Omental fat pad (tissue), 4 donors: ENCODE data around the gene ARHGAP6. TPM values are rescaled to one million over a fixed set of nuclear protein-coding genes. Genes with fewer than 3 reads are reported as not detected.

Source experiments
- ATAC-seq: fragments of 150-250 bp; one replicate; pipeline ENCODE4 v1.9.1; 2016; ENCODE audit warnings: mild to moderate bottlenecking, moderate library complexity; ENCODE audit not compliant: low FRiP score
- DNase-seq: peaks from one replicate; pipeline ENCODE4 v3.0.0-alpha.2; 2019; ENCODE audit warnings: low spot score
- total RNA-seq, 4 donors: library from RNA; depleted of rRNA; stranded (reverse); fragments of >200 nt; gene quantifications; one replicate each; pipeline ENCODE4 v1.1.0, GENCODE V29; 2016
- TF ChIP-seq, protein P1 (sequence below), 3 donors: fragments of 450-650 bp; IDR thresholded peaks; one replicate each; pipeline ENCODE4 v1.5.1; 2016 to 2017; ENCODE audit warnings: antibody characterized with exemption in 3 of 3, mild to moderate bottlenecking in 3 of 3, moderate library complexity in 2 of 3

ARHGAP6 gene
- total RNA-seq, 4 donors from 2014 or later = 20.4 to 45.5 (median 25.1) TPM

DNA sequence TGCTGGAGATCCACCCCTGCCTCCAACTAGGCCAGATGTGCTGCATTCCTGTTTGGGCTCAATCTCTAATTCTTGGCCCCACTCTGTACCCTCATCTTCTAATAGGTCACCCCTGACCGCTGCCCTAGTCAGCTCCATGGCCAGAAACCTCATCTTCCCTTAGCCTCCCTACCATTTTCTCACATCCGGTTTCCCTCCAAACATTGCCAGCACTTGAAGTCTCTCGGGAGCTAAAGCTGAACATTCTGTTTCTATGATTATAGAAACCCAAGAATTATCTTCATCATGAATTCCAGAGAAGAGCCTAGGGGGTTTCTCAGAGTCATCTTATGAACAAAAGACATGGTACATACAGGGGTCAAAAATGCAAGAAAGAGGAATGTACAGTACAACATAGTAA is 192.8 kb downstream of the ARHGAP6 start:
- TF ChIP-seq, protein P1, sequence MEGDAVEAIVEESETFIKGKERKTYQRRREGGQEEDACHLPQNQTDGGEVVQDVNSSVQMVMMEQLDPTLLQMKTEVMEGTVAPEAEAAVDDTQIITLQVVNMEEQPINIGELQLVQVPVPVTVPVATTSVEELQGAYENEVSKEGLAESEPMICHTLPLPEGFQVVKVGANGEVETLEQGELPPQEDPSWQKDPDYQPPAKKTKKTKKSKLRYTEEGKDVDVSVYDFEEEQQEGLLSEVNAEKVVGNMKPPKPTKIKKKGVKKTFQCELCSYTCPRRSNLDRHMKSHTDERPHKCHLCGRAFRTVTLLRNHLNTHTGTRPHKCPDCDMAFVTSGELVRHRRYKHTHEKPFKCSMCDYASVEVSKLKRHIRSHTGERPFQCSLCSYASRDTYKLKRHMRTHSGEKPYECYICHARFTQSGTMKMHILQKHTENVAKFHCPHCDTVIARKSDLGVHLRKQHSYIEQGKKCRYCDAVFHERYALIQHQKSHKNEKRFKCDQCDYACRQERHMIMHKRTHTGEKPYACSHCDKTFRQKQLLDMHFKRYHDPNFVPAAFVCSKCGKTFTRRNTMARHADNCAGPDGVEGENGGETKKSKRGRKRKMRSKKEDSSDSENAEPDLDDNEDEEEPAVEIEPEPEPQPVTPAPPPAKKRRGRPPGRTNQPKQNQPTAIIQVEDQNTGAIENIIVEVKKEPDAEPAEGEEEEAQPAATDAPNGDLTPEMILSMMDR (IDR thresholded peaks at IDR 0.05) = no peak
- no peak for ATAC-seq
- DNase-seq = no peak

GRCh38 chrX:11472381-11472780 is 193.3 kb downstream of the ARHGAP6 start:
- no peak for ATAC-seq
- TF ChIP-seq, protein P1 (IDR thresholded peaks at IDR 0.05) = no peak
- no peak for DNase-seq

- ATAC-seq (no peak), DNase-seq (no peak)
- TF ChIP-seq, protein P1 (IDR thresholded peaks at IDR 0.05) = no peak
Measured at GRCh38 chrX:11470250-11470974, 195.3 kb downstream of the ARHGAP6 start.

DNA sequence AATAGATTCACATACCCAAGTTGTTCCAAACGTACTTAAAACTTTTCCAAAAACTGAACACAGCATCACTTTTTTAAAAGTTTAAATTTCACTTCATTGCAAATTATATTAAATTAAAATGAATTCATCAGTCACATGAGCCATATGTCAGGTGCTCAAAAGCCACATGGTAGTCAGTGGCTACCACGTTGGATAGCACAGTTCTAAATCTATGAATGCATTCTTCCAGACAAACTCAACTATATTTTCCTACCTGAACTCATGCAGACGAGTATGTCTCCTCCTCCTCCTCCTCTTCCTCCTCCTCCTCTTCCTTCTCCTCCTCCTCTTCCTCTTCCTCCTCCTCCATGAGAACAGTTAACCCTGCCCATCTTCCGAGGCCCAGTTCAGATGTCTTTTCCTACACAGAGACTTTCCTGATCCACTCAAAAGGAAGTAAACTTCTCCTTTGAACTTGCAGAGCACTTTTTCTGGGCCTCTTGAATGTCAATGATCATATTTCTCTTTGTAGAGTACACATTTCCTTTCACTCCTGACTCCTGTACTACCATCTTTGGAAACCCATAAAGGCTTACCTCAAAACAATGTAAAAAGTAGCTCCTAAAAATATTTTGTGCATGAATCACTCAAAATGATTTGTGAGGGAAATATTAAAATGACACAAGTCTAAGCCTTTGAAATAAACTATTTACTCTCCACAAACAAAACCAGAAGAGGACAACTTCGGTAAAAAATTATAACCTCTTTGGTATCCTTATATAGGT is 199.9 kb downstream of the ARHGAP6 start:
- TF ChIP-seq, protein P1 (IDR thresholded peaks at IDR 0.05) = no peak
- no peak for DNase-seq
- no peak for ATAC-seq

DNA sequence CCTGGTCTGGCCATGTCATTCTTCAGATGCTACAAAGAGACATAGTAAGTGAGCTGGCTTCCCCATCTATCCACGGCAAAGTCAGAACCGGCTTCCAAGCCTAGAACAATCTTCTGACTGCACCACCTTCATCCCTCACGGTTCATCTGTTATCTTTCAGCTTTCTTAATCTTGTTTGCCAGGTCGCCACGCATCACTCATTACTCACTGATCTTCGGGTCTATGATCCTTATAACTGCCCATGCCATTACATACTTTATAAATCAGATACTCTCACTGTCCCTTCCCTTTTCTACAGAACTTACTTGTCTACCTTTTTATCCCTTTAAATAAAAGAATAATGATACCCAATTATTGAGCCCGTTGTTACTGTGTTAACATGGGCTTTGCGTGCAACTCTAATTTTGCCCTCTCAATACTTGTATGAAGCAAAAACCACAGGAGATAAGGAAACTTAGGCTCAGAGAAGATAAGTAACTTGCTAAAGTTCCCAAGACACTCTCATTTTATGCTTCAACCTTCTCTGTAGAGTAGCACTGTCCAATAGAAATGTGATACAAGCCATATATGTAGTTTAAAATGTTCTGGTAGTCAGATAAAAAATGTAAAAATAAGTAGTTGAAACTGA is 200.8 kb downstream of the ARHGAP6 start:
- no peak for ATAC-seq
- TF ChIP-seq, protein P1 (IDR thresholded peaks at IDR 0.05) = no peak
- no peak for DNase-seq

- TF ChIP-seq, protein P1 (IDR thresholded peaks at IDR 0.05) = no peak
- ATAC-seq = no peak
- DNase-seq = no peak
Measured at GRCh38 chrX:11464380-11464779, 201.3 kb downstream of the ARHGAP6 start.
